ENCODE measurements around the gene TPI1.
"Not testable (repeated sequence)": the region's sequence is repeated elsewhere in the genome, so short reads cannot be mapped to it uniquely, and the experiment has no call there.

- TF ChIP-seq CTCF, POLR2A (IDR thresholded peaks at IDR 0.05): not testable (repeated sequence)
These were observed 3.0 kb downstream of the TPI1 start for GRCh38 chr12:6870304-6870703.

Data from thyroid gland (tissue), 4 donors.